Measurements from ENCODE around the gene DOCK4.

Gene DOCK4

DNA sequence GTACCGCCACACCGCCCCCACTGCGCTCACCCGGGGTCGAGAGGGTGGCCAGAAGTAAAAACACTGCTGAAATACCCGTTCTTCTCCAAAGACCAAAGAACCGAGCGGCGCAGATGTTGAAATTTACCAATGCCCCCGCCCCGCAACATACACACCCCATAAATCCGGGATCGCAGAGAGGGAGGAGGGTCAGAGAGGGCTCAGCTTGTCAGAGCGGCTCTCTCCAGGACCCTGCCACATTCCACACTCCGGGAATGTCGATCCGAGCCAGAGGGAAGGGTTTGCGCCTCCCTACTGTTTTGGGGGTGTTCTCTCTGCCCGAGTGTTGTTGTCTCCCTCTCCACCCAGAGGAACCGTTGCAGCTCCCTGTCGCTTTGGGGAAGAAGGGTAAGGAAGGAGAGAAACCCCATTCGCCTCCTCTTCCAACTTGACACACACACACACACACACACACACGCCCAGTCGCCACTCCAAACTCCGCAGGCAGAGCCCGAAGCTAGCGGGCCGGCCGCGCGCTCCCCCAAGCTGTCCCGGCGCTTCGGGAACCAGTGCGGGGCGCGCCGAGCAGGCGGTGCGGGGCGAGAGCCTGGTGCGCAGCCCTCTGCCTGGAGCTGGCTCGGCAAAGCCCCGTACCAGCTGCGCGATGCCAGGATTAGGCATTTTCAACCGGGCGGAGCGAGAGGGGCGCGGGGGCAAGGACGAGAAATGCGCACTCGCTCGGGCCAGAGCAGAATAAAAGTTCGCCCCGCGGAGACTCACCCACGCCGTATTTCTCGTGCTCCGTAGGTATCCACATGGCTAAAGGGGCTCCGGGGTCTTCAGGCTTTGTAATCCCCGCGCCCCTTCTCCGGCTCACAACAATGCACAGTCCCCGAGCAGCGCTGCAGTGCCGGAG is 609 bp downstream of the DOCK4 start:
- Histone ChIP-seq H3K27me3 (ENCODE audit: insufficient read depth, insufficient read length) (peaks cover 7% of the 10 kb centered on the region), H3K9me3 (ENCODE audit: insufficient read depth, low read length) (no peaks in the 10 kb centered on the region), H3K4me3 (ENCODE audit: insufficient read length, low read depth) (peak overlapping the region; percentile 84), H3K9ac (ENCODE audit: insufficient read length, low read depth) (peak overlapping the region; percentile 85), H3K4me1 (ENCODE audit: insufficient read depth, insufficient read length) (no peaks in the 10 kb centered on the region), H3K36me3 (ENCODE audit: insufficient read depth, insufficient read length, low read length) (no peaks in the 10 kb centered on the region)
- DNase-seq (ENCODE audit: low read depth, low spot score) = peak; percentile 38
- TF ChIP-seq ZNF274 (IDR thresholded peaks at IDR 0.05; ENCODE audit: low read depth, low read length) (no peak), SUZ12 (IDR thresholded peaks at IDR 0.05; ENCODE audit: extremely low read depth, insufficient read depth, insufficient read length) (no peak), YY1 (IDR thresholded peaks at IDR 0.05; ENCODE audit: insufficient read depth, insufficient read length) (no peak)

- H3K4me1 ChIP-seq (ENCODE audit: insufficient read depth, insufficient read length) = no peaks in the 10 kb centered on the region
- peaks cover 7% of the 10 kb centered on the region for H3K27me3 ChIP-seq (ENCODE audit: insufficient read depth, insufficient read length)
- no peaks in the 10 kb centered on the region for H3K9me3 ChIP-seq (ENCODE audit: insufficient read depth, low read length)
- peak overlapping the region; percentile 85 for H3K9ac ChIP-seq (ENCODE audit: insufficient read length, low read depth)
- H3K4me3 ChIP-seq (ENCODE audit: insufficient read length, low read depth) = peak overlapping the region; percentile 84
- DNase-seq (ENCODE audit: low read depth, low spot score) = no peak
- TF ChIP-seq SUZ12 (IDR thresholded peaks at IDR 0.05; ENCODE audit: extremely low read depth, insufficient read depth, insufficient read length) (no peak), ZNF274 (IDR thresholded peaks at IDR 0.05; ENCODE audit: low read depth, low read length) (no peak), YY1 (IDR thresholded peaks at IDR 0.05; ENCODE audit: insufficient read depth, insufficient read length) (no peak)
- H3K36me3 ChIP-seq (ENCODE audit: insufficient read depth, insufficient read length, low read length) = no peaks in the 10 kb centered on the region
These were observed 1.5 kb downstream of the DOCK4 start for GRCh38 chr7:112204499-112205342.

DNA sequence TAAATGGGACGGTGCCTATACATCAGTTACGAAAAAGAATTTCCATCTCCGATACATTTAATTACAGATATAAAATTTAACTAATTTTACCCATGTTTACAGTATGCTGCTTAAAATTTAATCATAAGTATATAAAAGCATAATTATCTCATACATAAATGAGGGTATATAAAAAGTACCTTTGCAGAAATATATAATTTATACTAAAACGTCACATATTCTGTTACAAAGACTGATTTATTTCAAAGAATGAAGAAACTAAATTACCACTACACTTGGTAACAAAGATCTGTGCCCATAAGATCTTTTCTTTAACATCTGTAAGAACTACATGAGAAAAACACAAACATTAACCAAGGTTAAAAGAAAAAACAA is 2.8 kb downstream of the DOCK4 start:
- H3K27me3 ChIP-seq (ENCODE audit: insufficient read depth, insufficient read length) = peaks cover 7% of the 10 kb centered on the region
- no peaks in the 10 kb centered on the region for H3K4me1 ChIP-seq (ENCODE audit: insufficient read depth, insufficient read length)
- TF ChIP-seq SUZ12 (IDR thresholded peaks at IDR 0.05; ENCODE audit: extremely low read depth, insufficient read depth, insufficient read length) (no peak), YY1 (IDR thresholded peaks at IDR 0.05; ENCODE audit: insufficient read depth, insufficient read length) (no peak), ZNF274 (IDR thresholded peaks at IDR 0.05; ENCODE audit: low read depth, low read length) (no peak)
- no peak overlapping the region for H3K9ac ChIP-seq (ENCODE audit: insufficient read length, low read depth)
- H3K36me3 ChIP-seq (ENCODE audit: insufficient read depth, insufficient read length, low read length) = no peaks in the 10 kb centered on the region
- no peak overlapping the region for H3K4me3 ChIP-seq (ENCODE audit: insufficient read length, low read depth)
- H3K9me3 ChIP-seq (ENCODE audit: insufficient read depth, low read length) = no peaks in the 10 kb centered on the region
- no peak for DNase-seq (ENCODE audit: low read depth, low spot score)

DNA sequence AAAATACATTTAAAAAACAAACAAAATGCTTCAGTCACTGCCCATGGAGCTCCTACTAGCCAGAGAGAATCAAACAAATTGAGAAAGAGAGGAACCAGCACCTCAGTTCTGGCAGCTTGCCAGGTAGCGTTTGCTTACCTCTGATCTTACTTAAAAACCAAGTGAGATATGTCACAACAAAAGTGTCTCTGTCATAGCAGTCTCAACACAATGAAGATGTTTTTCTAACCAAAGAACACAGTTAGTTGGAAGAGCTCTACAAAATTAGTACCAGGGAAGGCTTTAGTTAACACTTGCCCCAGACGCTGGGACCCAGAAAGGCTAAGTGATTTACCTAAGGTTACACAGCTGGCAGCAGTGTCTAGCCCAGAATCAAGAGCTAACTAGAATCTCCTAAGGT is 3.4 kb downstream of the DOCK4 start:
- no peak for DNase-seq (ENCODE audit: low read depth, low spot score)
- peaks cover 7% of the 10 kb centered on the region for H3K27me3 ChIP-seq (ENCODE audit: insufficient read depth, insufficient read length)
- H3K9ac ChIP-seq (ENCODE audit: insufficient read length, low read depth) = no peak overlapping the region
- no peak overlapping the region for H3K4me3 ChIP-seq (ENCODE audit: insufficient read length, low read depth)
- H3K9me3 ChIP-seq (ENCODE audit: insufficient read depth, low read length) = no peaks in the 10 kb centered on the region
- H3K4me1 ChIP-seq (ENCODE audit: insufficient read depth, insufficient read length) = no peaks in the 10 kb centered on the region
- no peaks in the 10 kb centered on the region for H3K36me3 ChIP-seq (ENCODE audit: insufficient read depth, insufficient read length, low read length)
- TF ChIP-seq YY1 (IDR thresholded peaks at IDR 0.05; ENCODE audit: insufficient read depth, insufficient read length) (no peak), ZNF274 (IDR thresholded peaks at IDR 0.05; ENCODE audit: low read depth, low read length) (no peak), SUZ12 (IDR thresholded peaks at IDR 0.05; ENCODE audit: extremely low read depth, insufficient read depth, insufficient read length) (no peak)

GRCh38 chr7:112201839-112202238 is 4.4 kb downstream of the DOCK4 start:
- DNase-seq (ENCODE audit: low read depth, low spot score) = no peak
- no peaks in the 10 kb centered on the region for H3K9me3 ChIP-seq (ENCODE audit: insufficient read depth, low read length)
- no peaks in the 10 kb centered on the region for H3K36me3 ChIP-seq (ENCODE audit: insufficient read depth, insufficient read length, low read length)
- no peak for TF ChIP-seq SUZ12 (IDR thresholded peaks at IDR 0.05; ENCODE audit: extremely low read depth, insufficient read depth, insufficient read length)
- no peak for TF ChIP-seq ZNF274 (IDR thresholded peaks at IDR 0.05; ENCODE audit: low read depth, low read length)
- TF ChIP-seq YY1 (IDR thresholded peaks at IDR 0.05; ENCODE audit: insufficient read depth, insufficient read length) = no peak
- H3K9ac ChIP-seq (ENCODE audit: insufficient read length, low read depth) = no peak overlapping the region
- no peaks in the 10 kb centered on the region for H3K4me1 ChIP-seq (ENCODE audit: insufficient read depth, insufficient read length)
- no peak overlapping the region for H3K4me3 ChIP-seq (ENCODE audit: insufficient read length, low read depth)
- peaks cover 7% of the 10 kb centered on the region for H3K27me3 ChIP-seq (ENCODE audit: insufficient read depth, insufficient read length)

DNA sequence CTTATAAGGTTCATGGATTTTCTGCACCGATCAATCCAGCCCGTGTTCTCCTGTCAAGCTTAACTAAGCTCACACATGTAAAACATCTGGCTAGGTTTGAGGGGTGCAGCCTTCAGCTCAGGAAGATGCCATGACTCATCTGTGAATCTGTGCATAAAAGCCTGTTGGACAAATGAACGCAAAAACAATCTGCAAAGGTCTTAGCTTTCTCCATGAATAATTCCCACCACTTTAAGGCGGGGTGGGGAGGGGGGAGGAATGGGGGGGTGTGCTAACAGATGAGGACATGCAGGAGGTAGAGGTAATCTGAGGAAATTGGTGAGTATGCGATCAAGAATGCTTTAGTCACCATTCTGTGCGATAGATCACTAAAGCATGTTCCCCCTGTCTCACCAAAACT is 4.8 kb downstream of the DOCK4 start:
- H3K9me3 ChIP-seq (ENCODE audit: insufficient read depth, low read length) = no peaks in the 10 kb centered on the region
- H3K4me1 ChIP-seq (ENCODE audit: insufficient read depth, insufficient read length) = no peaks in the 10 kb centered on the region
- no peak for DNase-seq (ENCODE audit: low read depth, low spot score)
- no peak overlapping the region for H3K4me3 ChIP-seq (ENCODE audit: insufficient read length, low read depth)
- H3K9ac ChIP-seq (ENCODE audit: insufficient read length, low read depth) = no peak overlapping the region
- TF ChIP-seq SUZ12 (IDR thresholded peaks at IDR 0.05; ENCODE audit: extremely low read depth, insufficient read depth, insufficient read length) (no peak), ZNF274 (IDR thresholded peaks at IDR 0.05; ENCODE audit: low read depth, low read length) (no peak), YY1 (IDR thresholded peaks at IDR 0.05; ENCODE audit: insufficient read depth, insufficient read length) (no peak)
- peaks cover 7% of the 10 kb centered on the region for H3K27me3 ChIP-seq (ENCODE audit: insufficient read depth, insufficient read length)
- no peaks in the 10 kb centered on the region for H3K36me3 ChIP-seq (ENCODE audit: insufficient read depth, insufficient read length, low read length)

DNA sequence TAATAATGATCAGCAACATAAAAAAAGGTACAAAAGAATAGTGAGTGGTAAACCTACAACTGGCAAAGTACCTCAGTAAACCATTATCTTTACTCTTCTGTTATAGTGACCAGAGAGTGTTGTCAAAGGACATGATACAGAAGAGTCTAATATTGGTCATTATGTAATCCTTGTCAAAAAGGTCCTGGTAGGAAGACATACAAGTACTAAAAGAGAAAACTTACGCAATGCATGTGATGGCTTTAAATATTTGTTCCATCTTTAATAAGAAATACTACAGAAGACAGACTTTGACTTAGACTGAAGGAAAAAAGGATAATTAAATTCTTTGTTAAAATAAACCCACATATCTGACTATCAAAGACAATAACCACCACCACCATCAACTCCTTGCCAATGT is 6.5 kb downstream of the DOCK4 start:
- no peaks in the 10 kb centered on the region for H3K36me3 ChIP-seq (ENCODE audit: insufficient read depth, insufficient read length, low read length)
- no peaks in the 10 kb centered on the region for H3K4me1 ChIP-seq (ENCODE audit: insufficient read depth, insufficient read length)
- DNase-seq (ENCODE audit: low read depth, low spot score) = no peak
- H3K4me3 ChIP-seq (ENCODE audit: insufficient read length, low read depth) = no peak overlapping the region
- peaks cover 7% of the 10 kb centered on the region for H3K27me3 ChIP-seq (ENCODE audit: insufficient read depth, insufficient read length)
- TF ChIP-seq ZNF274 (IDR thresholded peaks at IDR 0.05; ENCODE audit: low read depth, low read length) = no peak
- TF ChIP-seq SUZ12 (IDR thresholded peaks at IDR 0.05; ENCODE audit: extremely low read depth, insufficient read depth, insufficient read length) = no peak
- no peak for TF ChIP-seq YY1 (IDR thresholded peaks at IDR 0.05; ENCODE audit: insufficient read depth, insufficient read length)
- H3K9me3 ChIP-seq (ENCODE audit: insufficient read depth, low read length) = no peaks in the 10 kb centered on the region
- no peak overlapping the region for H3K9ac ChIP-seq (ENCODE audit: insufficient read length, low read depth)

Data from NT2/D1 (cell line).